WTC11 (cell line): ENCODE data around the gene RASSF8. TPM values are rescaled to one million over a fixed set of nuclear protein-coding genes. Genes with fewer than 3 reads are reported as not detected.

Source experiments
- ATAC-seq: fragments of 200-7000 bp; cut with Tn5 transposase; 2 replicates; pipeline ENCODE4 v1.10.0; 2021; ENCODE audit warnings: mild to moderate bottlenecking, moderate library complexity
- CTCF ChIA-PET: fragments of 300-600 bp; sonication (Branson Sonifier 250); formaldehyde crosslinking; loops from one replicate; lab custom pipeline; 2021; ENCODE audit warnings: antibody characterized with exemption; lab: Charles Lee
- POLR2A ChIA-PET: fragments of 350-600 bp; sonication (Branson Sonifier 250); formaldehyde crosslinking; loops from one replicate; lab custom pipeline; 2021; ENCODE audit warnings: antibody characterized with exemption; lab: Charles Lee
- DNase-seq: peaks from one replicate; pipeline ENCODE4 v3.0.0; 2021; ENCODE audit warnings: low spot score
- H3K27ac Mint-ChIP-seq: 2 replicates; pipeline ENCODE4 v1.8.0; 2021; ENCODE audit warnings: mixed read lengths
- H3K27me3 Mint-ChIP-seq: 2 replicates; pipeline ENCODE4 v1.8.0; 2021; ENCODE audit warnings: low read depth, mild to moderate bottlenecking, moderate library complexity, mixed read lengths
- H3K36me3 Mint-ChIP-seq: 2 replicates; pipeline ENCODE4 v1.8.0; 2021; ENCODE audit warnings: mixed read lengths
- H3K4me1 Mint-ChIP-seq: 2 replicates; pipeline ENCODE4 v1.8.0; 2022; ENCODE audit warnings: mixed read lengths
- H3K4me3 Mint-ChIP-seq: 2 replicates; pipeline ENCODE4 v1.8.0; 2021; ENCODE audit warnings: mild to moderate bottlenecking, moderate library complexity, mixed read lengths
- H3K9me3 Mint-ChIP-seq: 2 replicates; pipeline ENCODE4 v1.8.0; 2021; ENCODE audit warnings: mixed read lengths
- ATF3 ChIP-seq: sonication (generic); formaldehyde crosslinking; conservative IDR thresholded peaks from 2 replicates; pipeline ENCODE4 v1.8.1; 2022; ENCODE audit warnings: mild to moderate bottlenecking, missing genetic modification reagents
- ATF6 ChIP-seq: sonication (generic); formaldehyde crosslinking; IDR thresholded peaks from 2 replicates; pipeline ENCODE4 v1.8.1; 2023; ENCODE audit warnings: mild to moderate bottlenecking, missing genetic modification reagents
- CDX4 ChIP-seq: fragments of 250-450 bp; sonication (Bioruptor Pico); IDR thresholded peaks from 2 replicates; pipeline ENCODE4 v1.9.0; 2021; ENCODE audit warnings: moderate library complexity, mild to moderate bottlenecking, inconsistent platforms, borderline replicate concordance
- HMGA2 ChIP-seq: fragments of 250-450 bp; sonication (Bioruptor Pico); IDR thresholded peaks from 2 replicates; pipeline ENCODE4 v1.4.0; 2021; ENCODE audit warnings: mild to moderate bottlenecking, moderate library complexity
- JUN ChIP-seq: sonication (generic); formaldehyde crosslinking; IDR thresholded peaks from 2 replicates; pipeline ENCODE4 v1.8.0; 2023; ENCODE audit warnings: mild to moderate bottlenecking, missing genetic modification reagents
- MAX ChIP-seq: sonication (generic); formaldehyde crosslinking; IDR thresholded peaks from 2 replicates; pipeline ENCODE4 v1.8.0; 2022; ENCODE audit warnings: mild to moderate bottlenecking, missing genetic modification reagents
- MXD4 ChIP-seq: fragments of 250-450 bp; sonication (Bioruptor Pico); IDR thresholded peaks from 2 replicates; pipeline ENCODE4 v1.8.0; 2021; ENCODE audit warnings: mild to moderate bottlenecking, moderate library complexity, borderline replicate concordance
- NFE2L1 ChIP-seq: sonication (generic); formaldehyde crosslinking; IDR thresholded peaks from 2 replicates; pipeline ENCODE4 v1.8.1; 2023; ENCODE audit warnings: missing genetic modification reagents
- NR2C2 ChIP-seq: sonication (generic); formaldehyde crosslinking; IDR thresholded peaks from 2 replicates; pipeline ENCODE4 v1.8.0; 2022; ENCODE audit warnings: mild to moderate bottlenecking, missing genetic modification reagents
- NR3C1 ChIP-seq: sonication (generic); formaldehyde crosslinking; conservative IDR thresholded peaks from 2 replicates; pipeline ENCODE4 v1.8.1; 2023; ENCODE audit warnings: low read depth, mild to moderate bottlenecking, missing genetic modification reagents
- OVOL2 ChIP-seq: fragments of 250-450 bp; sonication (Bioruptor Pico); IDR thresholded peaks from 2 replicates; pipeline ENCODE4 v1.9.0; 2021; ENCODE audit warnings: mild to moderate bottlenecking, borderline replicate concordance
- RORB ChIP-seq: fragments of 250-450 bp; sonication (Bioruptor Pico); IDR thresholded peaks from 2 replicates; pipeline ENCODE4 v1.9.0; 2021; ENCODE audit warnings: mild to moderate bottlenecking
- SP1 ChIP-seq: sonication (generic); formaldehyde crosslinking; conservative IDR thresholded peaks from 2 replicates; pipeline ENCODE4 v1.8.1; 2022; ENCODE audit warnings: missing genetic modification reagents
- USF2 ChIP-seq: sonication (generic); formaldehyde crosslinking; IDR thresholded peaks from 2 replicates; pipeline ENCODE4 v1.8.1; 2023; ENCODE audit warnings: mild to moderate bottlenecking, missing genetic modification reagents, moderate library complexity
- ZNF281 ChIP-seq: sonication (generic); formaldehyde crosslinking; IDR thresholded peaks from 2 replicates; pipeline ENCODE4 v1.8.0; 2023; ENCODE audit warnings: mild to moderate bottlenecking, missing genetic modification reagents
- ZNF416 ChIP-seq: fragments of 250-450 bp; sonication (Bioruptor Pico); IDR thresholded peaks from 2 replicates; pipeline ENCODE4 v1.9.0; 2021; ENCODE audit warnings: mild to moderate bottlenecking, inconsistent platforms
- ZSCAN18 ChIP-seq: fragments of 250-450 bp; sonication (Bioruptor Pico); IDR thresholded peaks from 2 replicates; pipeline ENCODE4 v2.1.2; 2022; ENCODE audit warnings: mild to moderate bottlenecking, moderate library complexity
- total RNA-seq: library from RNA; stranded (reverse); gene quantifications from 3 replicates; pipeline ENCODE4 v1.2.3, GENCODE V29; 2021

Gene RASSF8
- total RNA-seq, 1 experiment from 2014 or later = 48.6 TPM

GRCh38 chr12:25934456-25934855 is 24.0 kb upstream of the RASSF8 start (continued):
- TF ChIP-seq ATF3 (CRISPR knock-in tag) (no peak), NR3C1 (CRISPR knock-in tag) (no peak)

GRCh38 chr12:25935355-25936144 is 22.9 kb upstream of the RASSF8 start:
- POLR2A ChIA-PET = no interaction called here
- Mint-ChIP-seq H3K27ac (peak overlapping the region; percentile 1; the same call in 1 of the 2 replicates), H3K9me3 (no peaks in the 10 kb centered on the region), H3K4me1 (peaks cover 21% of the 10 kb centered on the region), H3K27me3 (no peaks in the 10 kb centered on the region), H3K4me3 (no peak overlapping the region), H3K36me3 (no peaks in the 10 kb centered on the region)
- TF ChIP-seq RORB (CRISPR knock-in tag) (no peak), ZSCAN18 (CRISPR knock-in tag) (no peak), HMGA2 (CRISPR knock-in tag) (no peak), NR3C1 (CRISPR knock-in tag) (no peak), MAX (no peak), CDX4 (CRISPR knock-in tag) (no peak), MXD4 (no peak), ZNF281 (CRISPR knock-in tag) (no peak), ATF6 (no peak), NR2C2 (CRISPR knock-in tag) (no peak), JUN (CRISPR knock-in tag) (no peak), SP1 (CRISPR knock-in tag) (no peak)
- CTCF ChIA-PET = interaction anchor here (0.7 kb wide), 1 partner anchor 19 kb away, joined by 3 read pairs; no protein-coding TSS in a partner anchor
- DNase-seq (no peak), ATAC-seq (0 out of 2 replicates have a peak, but pooled peaks have one; percentile 26)

GRCh38 chr12:25937096-25937495 is 21.4 kb upstream of the RASSF8 start:
- CTCF ChIA-PET = no interaction called here
- ATAC-seq = no peak

More at GRCh38 chr12:25937096-25937495, 21.4 kb upstream of the RASSF8 start:
- Mint-ChIP-seq H3K36me3 (no peaks in the 10 kb centered on the region), H3K27me3 (no peaks in the 10 kb centered on the region), H3K4me3 (no peak overlapping the region), H3K9me3 (no peaks in the 10 kb centered on the region), H3K4me1 (peaks cover 28% of the 10 kb centered on the region), H3K27ac (no peak overlapping the region)
- TF ChIP-seq ZNF281 (CRISPR knock-in tag) = no peak
- TF ChIP-seq ZNF416 (CRISPR knock-in tag) = no peak
- TF ChIP-seq OVOL2 (CRISPR knock-in tag) = no peak
- no peak for TF ChIP-seq USF2 (CRISPR knock-in tag)
- TF ChIP-seq NFE2L1 (CRISPR knock-in tag) = no peak
- POLR2A ChIA-PET = interaction anchor here (0.9 kb wide), 1 partner anchor 15 kb away, joined by 4 read pairs; no protein-coding TSS in a partner anchor
- DNase-seq = no peak
